Vagina (tissue), 2 donors: ENCODE measurements around the gene ZNF555. TPM values are rescaled to one million over a fixed set of nuclear protein-coding genes. Genes with fewer than 3 reads are reported as not detected.

Source experiments
- DNase-seq, 2 donors: peaks; one replicate each; pipeline ENCODE4 v3.0.0-alpha.2; 2017; ENCODE audit errors: extremely low spot score in 2 of 2
- H3K27ac ChIP-seq: fragments of 200-600 bp; sonication (generic); one replicate; pipeline ENCODE4 v1.5.1; 2019
- H3K27me3 ChIP-seq: fragments of 200-600 bp; sonication (generic); one replicate; pipeline ENCODE4 v1.5.1; 2019
- H3K36me3 ChIP-seq, 2 donors: fragments of 200-600 bp; sonication (generic); one replicate each; pipeline ENCODE4 v1.5.1; 2017 to 2019
- H3K4me1 ChIP-seq: fragments of 200-600 bp; sonication (generic); one replicate; pipeline ENCODE4 v1.5.1; 2019
- H3K4me3 ChIP-seq, 2 donors: fragments of 200-600 bp; sonication (generic); 1 replicate in 1 of 2; 2 replicates in 1 of 2; pipeline ENCODE4 v1.5.1; 2016 to 2019
- H3K9me3 ChIP-seq: fragments of 200-600 bp; sonication (generic); one replicate; pipeline ENCODE4 v1.5.1; 2019
- POLR2A ChIP-seq, 2 donors: fragments of 450-650 bp; IDR thresholded peaks; one replicate each; pipeline ENCODE4 v1.6.1; 2017; ENCODE audit warnings: antibody characterized with exemption in 2 of 2, mild to moderate bottlenecking in 2 of 2, moderate library complexity in 2 of 2
- POLR2AphosphoS5 ChIP-seq, 2 donors: sonication (generic); formaldehyde crosslinking; IDR thresholded peaks; one replicate each; pipeline ENCODE4 v1.9.0; 2017; ENCODE audit warnings: antibody characterized with exemption in 2 of 2, mild to moderate bottlenecking in 2 of 2, low read depth in 1 of 2; ENCODE audit not compliant: insufficient read depth in 1 of 2
- intact Hi-C: fragments of 100-400 bp; cut with DNase I; formaldehyde crosslinking; loops from one replicate; pipeline ENCODE4 v1.15.1; 2023
- total RNA-seq: library from RNA; depleted of rRNA; stranded (reverse); fragments of >200 nt; gene quantifications from one replicate; pipeline ENCODE4 v1.2.3, GENCODE V29; 2016
- TF ChIP-seq, protein P1 (sequence below), 3 experiments: fragments of 450-650 bp in 2 of 3; fragments of 200-600 bp in 1 of 3; sonication (generic) in 1 of 3; IDR thresholded peaks; one replicate each; pipeline ENCODE4 v1.5.1; 2017 to 2019; ENCODE audit warnings: antibody characterized with exemption in 3 of 3, mild to moderate bottlenecking in 2 of 3, moderate library complexity in 2 of 3

Gene ZNF555
- total RNA-seq, 1 donor from 2014 or later: 3.7 TPM

DNA sequence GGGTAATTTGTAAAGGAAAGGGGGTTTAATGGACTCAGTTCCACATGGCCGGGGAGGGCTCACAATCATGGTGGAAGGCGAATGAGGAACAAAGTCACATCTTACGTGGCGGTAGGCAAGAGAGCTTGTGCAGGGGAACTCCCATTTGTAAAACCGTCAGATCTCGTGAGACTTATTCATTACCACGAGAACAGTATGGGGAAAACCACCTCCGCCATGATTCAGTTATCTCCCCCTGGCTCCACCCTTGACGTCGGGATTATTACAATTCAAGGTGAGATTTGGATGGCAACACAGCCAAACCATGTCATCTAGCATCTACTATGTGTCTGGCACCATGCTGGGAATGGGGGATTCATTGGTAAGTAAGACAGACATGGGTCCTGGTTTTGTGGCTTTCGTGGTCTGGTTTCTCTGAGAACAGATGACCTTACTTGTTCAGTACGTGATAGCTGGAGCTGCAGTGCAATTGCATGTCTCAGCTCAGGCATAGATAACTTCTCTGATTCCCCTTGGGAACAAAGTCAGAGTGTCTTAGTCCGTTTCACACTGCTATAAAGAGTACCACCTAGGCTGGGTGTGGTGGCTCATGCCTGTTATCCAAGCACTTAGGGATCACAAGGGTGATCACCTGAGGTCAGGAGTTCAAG lies 13.3 kb upstream of the ZNF555 start:
- no peak for DNase-seq
- Histone ChIP-seq H3K4me3 (no peak overlapping the region), H3K9me3 (no peaks in the 10 kb centered on the region), H3K4me1 (no peaks in the 10 kb centered on the region), H3K27ac (no peak overlapping the region), H3K36me3 (peaks cover 0 to 28% of the 10 kb centered on the region in 2 donors), H3K27me3 (no peaks in the 10 kb centered on the region)
- intact Hi-C loops: no loop called here
- TF ChIP-seq POLR2A (IDR thresholded peaks at IDR 0.05): no peak
- no peak for TF ChIP-seq POLR2AphosphoS5 (IDR thresholded peaks at IDR 0.05; ENCODE audit: insufficient read depth in 1 of 2, low read depth in 1 of 2)
- TF ChIP-seq, protein P1, sequence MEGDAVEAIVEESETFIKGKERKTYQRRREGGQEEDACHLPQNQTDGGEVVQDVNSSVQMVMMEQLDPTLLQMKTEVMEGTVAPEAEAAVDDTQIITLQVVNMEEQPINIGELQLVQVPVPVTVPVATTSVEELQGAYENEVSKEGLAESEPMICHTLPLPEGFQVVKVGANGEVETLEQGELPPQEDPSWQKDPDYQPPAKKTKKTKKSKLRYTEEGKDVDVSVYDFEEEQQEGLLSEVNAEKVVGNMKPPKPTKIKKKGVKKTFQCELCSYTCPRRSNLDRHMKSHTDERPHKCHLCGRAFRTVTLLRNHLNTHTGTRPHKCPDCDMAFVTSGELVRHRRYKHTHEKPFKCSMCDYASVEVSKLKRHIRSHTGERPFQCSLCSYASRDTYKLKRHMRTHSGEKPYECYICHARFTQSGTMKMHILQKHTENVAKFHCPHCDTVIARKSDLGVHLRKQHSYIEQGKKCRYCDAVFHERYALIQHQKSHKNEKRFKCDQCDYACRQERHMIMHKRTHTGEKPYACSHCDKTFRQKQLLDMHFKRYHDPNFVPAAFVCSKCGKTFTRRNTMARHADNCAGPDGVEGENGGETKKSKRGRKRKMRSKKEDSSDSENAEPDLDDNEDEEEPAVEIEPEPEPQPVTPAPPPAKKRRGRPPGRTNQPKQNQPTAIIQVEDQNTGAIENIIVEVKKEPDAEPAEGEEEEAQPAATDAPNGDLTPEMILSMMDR (IDR thresholded peaks at IDR 0.05): no peak

DNA sequence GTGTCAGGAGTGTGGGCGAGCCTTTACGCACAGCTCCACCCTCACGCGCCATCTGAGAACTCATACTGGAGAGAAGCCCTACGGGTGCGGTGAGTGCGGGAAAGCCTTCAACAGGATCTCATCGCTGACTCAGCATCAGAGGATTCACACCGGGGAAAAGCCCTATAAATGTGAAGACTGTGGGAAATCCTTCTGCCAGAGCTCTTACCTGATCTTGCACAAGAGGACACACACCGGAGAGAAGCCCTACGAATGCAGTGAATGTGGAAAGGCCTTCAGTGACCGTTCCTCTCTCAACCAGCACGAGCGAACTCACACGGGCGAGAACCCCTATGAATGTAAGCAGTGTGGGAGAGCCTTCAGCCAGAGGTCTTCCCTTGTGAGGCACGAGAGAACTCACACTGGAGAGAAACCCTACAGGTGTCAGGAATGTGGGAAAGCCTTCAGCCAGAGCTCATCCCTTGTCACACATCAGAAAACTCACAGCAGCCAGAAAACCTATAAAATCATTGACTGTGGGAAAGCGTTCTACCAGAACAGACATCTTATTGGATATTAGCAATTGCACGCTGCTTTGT lies 6.9 kb upstream of the ZNF555 start:
- H3K27me3 ChIP-seq: no peaks in the 10 kb centered on the region
- TF ChIP-seq POLR2A (IDR thresholded peaks at IDR 0.05) (no peak), POLR2AphosphoS5 (IDR thresholded peaks at IDR 0.05; ENCODE audit: insufficient read depth in 1 of 2, low read depth in 1 of 2) (no peak)
- TF ChIP-seq, protein P1 (IDR thresholded peaks at IDR 0.05): no peak
- H3K27ac ChIP-seq: no peak overlapping the region
- H3K4me3 ChIP-seq: no peak overlapping the region
- peaks cover 8% of the 10 kb centered on the region for H3K9me3 ChIP-seq
- H3K4me1 ChIP-seq: no peaks in the 10 kb centered on the region
- no peak for DNase-seq
- peaks cover 8 to 28% of the 10 kb centered on the region in 2 donors for H3K36me3 ChIP-seq
- intact Hi-C loops: no loop called here

DNA sequence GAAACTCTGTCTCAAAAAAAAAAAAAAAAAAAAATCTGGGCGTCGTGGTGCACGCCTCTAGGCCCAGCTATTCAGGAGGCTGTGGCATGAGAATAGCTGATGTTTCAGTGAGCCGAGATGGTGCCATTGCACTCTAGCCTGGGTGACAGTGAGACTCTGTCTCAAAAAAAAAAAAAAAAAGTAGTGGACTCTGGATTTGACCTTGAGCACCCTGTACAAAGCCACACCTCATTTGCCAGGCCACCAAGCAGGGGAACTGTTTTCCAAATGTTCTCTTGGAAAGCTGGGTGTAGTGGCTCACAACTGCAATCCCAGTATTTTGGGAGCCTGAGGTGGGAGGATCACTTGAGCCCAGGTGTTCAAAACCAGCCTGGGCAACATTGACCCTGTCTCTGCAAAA lies 3.8 kb upstream of the ZNF555 start:
- Histone ChIP-seq H3K27me3 (no peaks in the 10 kb centered on the region), H3K9me3 (peaks cover 8% of the 10 kb centered on the region), H3K4me1 (peaks cover 6% of the 10 kb centered on the region), H3K36me3 (peaks cover 8 to 22% of the 10 kb centered on the region in 2 donors), H3K27ac (no peak overlapping the region), H3K4me3 (no peak overlapping the region)
- no peak for TF ChIP-seq POLR2AphosphoS5 (IDR thresholded peaks at IDR 0.05; ENCODE audit: insufficient read depth in 1 of 2, low read depth in 1 of 2)
- TF ChIP-seq POLR2A (IDR thresholded peaks at IDR 0.05): no peak
- TF ChIP-seq, protein P1 (IDR thresholded peaks at IDR 0.05): no peak
- DNase-seq: no peak
- intact Hi-C loops: no loop called here

DNA sequence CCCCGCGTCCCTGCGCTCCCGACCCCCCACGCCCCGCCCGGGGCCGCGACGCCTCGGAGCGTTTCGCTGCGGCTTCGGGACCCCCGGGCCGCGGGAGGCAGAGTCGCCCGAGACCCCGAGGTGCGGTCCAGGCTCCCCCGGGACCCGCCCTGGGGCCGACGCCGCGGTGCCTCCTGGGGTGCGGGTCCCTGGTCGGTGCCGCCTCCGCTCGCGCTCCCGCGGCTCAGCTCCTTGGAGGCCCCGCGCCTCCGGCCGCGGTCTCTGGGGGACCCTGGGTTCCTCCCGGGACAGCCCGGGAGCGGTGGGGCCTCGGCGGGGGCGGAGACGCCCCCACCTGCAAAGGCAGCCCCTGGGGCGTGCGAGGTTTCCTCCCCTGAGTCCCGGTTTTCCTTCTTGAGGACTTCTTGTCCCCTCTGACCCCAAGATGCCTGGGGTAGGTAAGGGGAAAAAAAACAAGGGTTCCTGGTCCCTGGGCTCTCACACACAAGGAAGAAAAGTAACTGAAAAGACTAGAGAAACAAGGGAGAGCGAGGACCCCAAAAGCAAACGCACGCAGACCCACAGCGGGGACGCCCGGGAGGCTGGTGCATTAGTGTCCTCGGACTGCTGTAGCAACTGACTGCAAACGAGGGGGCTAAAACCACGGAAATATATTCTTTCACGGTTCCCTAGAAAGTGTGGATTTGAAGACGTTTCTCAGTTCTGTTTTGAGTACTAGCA lies 740 bp downstream of the ZNF555 start:
- Histone ChIP-seq H3K27me3 (no peaks in the 10 kb centered on the region), H3K27ac (peak overlapping the region; percentile 62), H3K4me3 (peak overlapping the region; percentile 82 to 93), H3K9me3 (no peaks in the 10 kb centered on the region), H3K36me3 (peaks cover 0 to 11% of the 10 kb centered on the region in 2 donors), H3K4me1 (peaks cover 14% of the 10 kb centered on the region)
- intact Hi-C loops: no loop called here
- no peak for TF ChIP-seq POLR2AphosphoS5 (IDR thresholded peaks at IDR 0.05; ENCODE audit: insufficient read depth in 1 of 2, low read depth in 1 of 2)
- TF ChIP-seq POLR2A (IDR thresholded peaks at IDR 0.05): no peak
- TF ChIP-seq, protein P1 (IDR thresholded peaks at IDR 0.05): no peak
- no peak for DNase-seq
